Measurements from ENCODE around the gene TCP11. TPM values are rescaled to one million over a fixed set of nuclear protein-coding genes. Genes with fewer than 3 reads are reported as not detected.

The TCP11 gene
- total and polyA plus RNA-seq, 2 donors (not counting 1 experiment from before 2014, with no cell fraction given) = not detected

- TF ChIP-seq CTCF (IDR thresholded peaks at IDR 0.05) (no peak), EZH2 (IDR thresholded peaks at IDR 0.05; ENCODE audit: borderline replicate concordance, insufficient read depth, low read depth, low read length, poor library complexity, severe bottlenecking) (no peak)
- intact Hi-C loops (cut with micrococcal nuclease) = loop anchor here (10.0 kb wide), 1 partner anchor 542 kb away; no protein-coding TSS in a partner anchor
- H2AFZ ChIP-seq (ENCODE audit: insufficient read depth, low read depth, low read length, poor library complexity, severe bottlenecking) = no peak overlapping the region
Observed at GRCh38 chr6:35147026-35147425, 5.9 kb upstream of the TCP11 start.

GRCh38 chr6:35146453-35146852 lies 5.3 kb upstream of the TCP11 start:
- H3K27me3 ChIP-seq (replicated peaks in 1 of 4; ENCODE audit: control extremely low read depth in 1 of 4, control insufficient read depth in 3 of 4, insufficient read depth in 4 of 4, low read length in 3 of 4) = peaks cover 0 to 5% (median under 1%) of the 10 kb centered on the region in 4 experiments
- ChIA-PET POLR2A (no interaction called here), CTCF (interaction anchor here (1.0 to 1.2 kb wide), 3 partner anchors 73 to 99 kb away, joined by 3 read pairs; no protein-coding TSS in a partner anchor)
- Mint-ChIP-seq H3K4me1 (peaks cover 2% of the 10 kb centered on the region), H3K9me3 (ENCODE audit: insufficient read depth) (no peaks in the 10 kb centered on the region), H3K4me3 (no peak overlapping the region), H3K27me3 (peaks cover 14% of the 10 kb centered on the region), H3K27ac (no peak overlapping the region)
- no peak for TF ChIP-seq EZH2 (IDR thresholded peaks at IDR 0.05; ENCODE audit: borderline replicate concordance, insufficient read depth, low read depth, low read length, poor library complexity, severe bottlenecking)
- TF ChIP-seq CTCF (IDR thresholded peaks at IDR 0.05) = no peak
- no peaks in the 10 kb centered on the region for H4K20me1 ChIP-seq (ENCODE audit: control insufficient read depth, insufficient read depth, low read length, poor library complexity, severe bottlenecking)
- no peak overlapping the region for H3K27ac ChIP-seq (ENCODE audit: low read length in 2 of 2)
- WGBS (ENCODE audit: insufficient coverage) = 79% methylated on average over 6 of the region's 6 CpGs
- H3K36me3 ChIP-seq (replicated peaks in 1 of 2; ENCODE audit: control extremely low read depth in 1 of 2, control insufficient read depth in 1 of 2, extremely low read depth in 1 of 2, insufficient read depth in 2 of 2, low read length in 1 of 2) = no peaks in the 10 kb centered on the region
- no peak overlapping the region for H3K4me3 ChIP-seq (ENCODE audit: control extremely low read depth in 1 of 5, extremely low read depth in 1 of 5, insufficient read depth in 1 of 5, low read depth in 2 of 5, low read length in 4 of 5)
- DNase-seq (no peak), ATAC-seq (ENCODE audit: low read depth) (no peak)
- no peak overlapping the region for H3K9ac ChIP-seq (ENCODE audit: low read length)
- H2AFZ ChIP-seq (ENCODE audit: insufficient read depth, low read depth, low read length, poor library complexity, severe bottlenecking) = no peak overlapping the region
- H3K4me1 ChIP-seq (ENCODE audit: control insufficient read depth in 2 of 2, insufficient read depth in 2 of 2, low read length in 2 of 2) = peaks cover 0 to under 1% of the 10 kb centered on the region in 2 donors
- intact Hi-C loops (cut with micrococcal nuclease) = loop anchor here (10.0 kb wide), 1 partner anchor 542 kb away; no protein-coding TSS in a partner anchor
- no peaks in the 10 kb centered on the region for H3K79me2 ChIP-seq (ENCODE audit: control insufficient read depth, insufficient read depth, low read length)
- peaks cover 0 to 1% (median 0%) of the 10 kb centered on the region in 3 donors for H3K9me3 ChIP-seq (ENCODE audit: control extremely low read depth in 1 of 3, control insufficient read depth in 2 of 3, insufficient read depth in 1 of 3, low read length in 2 of 3)
- H3K4me2 ChIP-seq (replicated peaks; ENCODE audit: low read depth, low read length, poor library complexity, severe bottlenecking) = no peak overlapping the region

More at GRCh38 chr6:35147026-35147425, 5.9 kb upstream of the TCP11 start:
- Histone ChIP-seq H3K9ac (ENCODE audit: low read length) (no peak overlapping the region), H3K36me3 (replicated peaks in 1 of 2; ENCODE audit: control extremely low read depth in 1 of 2, control insufficient read depth in 1 of 2, extremely low read depth in 1 of 2, insufficient read depth in 2 of 2, low read length in 1 of 2) (no peaks in the 10 kb centered on the region), H3K4me1 (ENCODE audit: control insufficient read depth in 2 of 2, insufficient read depth in 2 of 2, low read length in 2 of 2) (no peaks in the 10 kb centered on the region), H3K79me2 (ENCODE audit: control insufficient read depth, insufficient read depth, low read length) (no peaks in the 10 kb centered on the region), H3K4me2 (replicated peaks; ENCODE audit: low read depth, low read length, poor library complexity, severe bottlenecking) (no peak overlapping the region), H4K20me1 (ENCODE audit: control insufficient read depth, insufficient read depth, low read length, poor library complexity, severe bottlenecking) (no peaks in the 10 kb centered on the region), H3K27me3 (replicated peaks in 1 of 4; ENCODE audit: control extremely low read depth in 1 of 4, control insufficient read depth in 3 of 4, insufficient read depth in 4 of 4, low read length in 3 of 4) (peaks cover 0 to 3% (median 0%) of the 10 kb centered on the region in 4 experiments), H3K27ac (ENCODE audit: low read length in 2 of 2) (no peak overlapping the region), H3K9me3 (ENCODE audit: control extremely low read depth in 1 of 3, control insufficient read depth in 2 of 3, insufficient read depth in 1 of 3, low read length in 2 of 3) (no peaks in the 10 kb centered on the region), H3K4me3 (ENCODE audit: control extremely low read depth in 1 of 5, extremely low read depth in 1 of 5, insufficient read depth in 1 of 5, low read depth in 2 of 5, low read length in 4 of 5) (no peak overlapping the region)
- no peak for ATAC-seq (ENCODE audit: low read depth)
- CTCF ChIA-PET = interaction anchor here (1.0 to 1.2 kb wide), 3 partner anchors 73 to 99 kb away, joined by 3 read pairs; no protein-coding TSS in a partner anchor
- Mint-ChIP-seq H3K9me3 (ENCODE audit: insufficient read depth) (no peaks in the 10 kb centered on the region), H3K4me3 (no peak overlapping the region), H3K4me1 (no peaks in the 10 kb centered on the region), H3K27ac (no peak overlapping the region), H3K27me3 (peaks cover 13% of the 10 kb centered on the region)
- DNase-seq = no peak
- 62% methylated on average over 1 of the region's 3 CpGs for WGBS (ENCODE audit: insufficient coverage)
- POLR2A ChIA-PET = no interaction called here

Data from B cell (primary cell).